Endothelial cell of umbilical vein (primary cell): ENCODE data around the gene LSM3. TPM values are rescaled to one million over a fixed set of nuclear protein-coding genes. Genes with fewer than 3 reads are reported as not detected.

ENCODE experiments used
- BruUV-seq: library from RNA; stranded (reverse); fragments of 400-500 nt; replicated peaks from 2 replicates; lab custom pipeline; 2021; lab: Mats Ljungman, UMichigan
- CTCF ChIA-PET: fragments of 300-600, 350-600 bp; sonication (Branson Sonifier 250); formaldehyde crosslinking; loops from one replicate; lab custom pipeline; 2021; ENCODE audit warnings: antibody characterized with exemption, inconsistent platforms; lab: Charles Lee
- POLR2A ChIA-PET: fragments of 300-600, 350-600 bp; sonication (Branson Sonifier 250); formaldehyde crosslinking; loops from one replicate; lab custom pipeline; 2021; ENCODE audit warnings: antibody characterized with exemption, inconsistent platforms; lab: Charles Lee
- DNase-seq: peaks from one replicate; pipeline ENCODE4 v3.0.0-alpha.2; 2011; ENCODE audit warnings: low read depth, low spot score
- FAIRE-seq: peaks from 2 replicates; lab custom pipeline; 2011; peaks lifted over from hg19 to GRCh38; lab: Jason Lieb, UNC
- H2AFZ ChIP-seq: 2 replicates; pipeline ENCODE4 v1.6.0; 2012; ENCODE audit warnings: low read depth, low read length, control low read depth, inconsistent platforms
- H3K27ac ChIP-seq: 2 replicates; pipeline ENCODE4 v1.5.1; 2011; ENCODE audit warnings: low read depth, mild to moderate bottlenecking, control low read depth, low read length, moderate library complexity; ENCODE audit not compliant: insufficient read depth
- H3K27me3 ChIP-seq, 2 experiments: 2 replicates each; pipeline versions ENCODE4 v1.6.0 to v1.6.1; 2011; ENCODE audit warnings: low read length in 2 of 2, mixed read lengths in 1 of 2; ENCODE audit not compliant: control insufficient read depth in 2 of 2, insufficient read depth in 2 of 2
- H3K36me3 ChIP-seq, 2 experiments: 2 replicates in 1 of 2; 3 replicates in 1 of 2; pipeline ENCODE4 v1.5.1; 2011; ENCODE audit warnings: low read length in 2 of 2, mild to moderate bottlenecking in 1 of 2, moderate library complexity in 1 of 2; ENCODE audit not compliant: control insufficient read depth in 2 of 2, insufficient read depth in 2 of 2; ENCODE audit errors: extremely low read depth in 1 of 2
- H3K4me1 ChIP-seq: 3 replicates; pipeline ENCODE4 v1.5.1; 2011; ENCODE audit warnings: mild to moderate bottlenecking, low read length; ENCODE audit not compliant: control insufficient read depth, insufficient read depth; ENCODE audit errors: extremely low read depth
- H3K4me2 ChIP-seq: 2 replicates; pipeline ENCODE4 v1.6.1; 2011; ENCODE audit warnings: low read length, control low read depth, mixed read lengths; ENCODE audit not compliant: insufficient read depth
- H3K4me3 ChIP-seq, 3 experiments: fragments of 200-600 bp in 1 of 3; sonication (generic), shearing (Covaris generic) in 1 of 3; replicated peaks in 1 of 3; 2 replicates each; pipeline ENCODE4 v1.5.1; 2011 to 2016; ENCODE audit warnings: control low read depth in 3 of 3, low read length in 3 of 3, mild to moderate bottlenecking in 2 of 3, inconsistent platforms in 1 of 3, low read depth in 1 of 3, moderate library complexity in 1 of 3; ENCODE audit not compliant: insufficient read depth in 1 of 3
- H3K79me2 ChIP-seq: 2 replicates; pipeline ENCODE4 v1.6.0; 2012; ENCODE audit warnings: low read length, inconsistent platforms; ENCODE audit not compliant: control insufficient read depth, insufficient read depth
- H3K9ac ChIP-seq: replicated peaks from 2 replicates; pipeline ENCODE3; 2011; ENCODE audit warnings: low read length, control low read depth; ENCODE audit not compliant: insufficient read depth; ENCODE audit errors: extremely low read depth
- H3K9me1 ChIP-seq: replicated peaks from 3 replicates; pipeline ENCODE4 v1.6.0; 2011; ENCODE audit warnings: mild to moderate bottlenecking, low read length; ENCODE audit not compliant: control insufficient read depth, insufficient read depth; ENCODE audit errors: extremely low read depth
- H3K9me3 ChIP-seq: replicated peaks from 2 replicates; pipeline ENCODE4 v1.5.1; 2012; ENCODE audit warnings: low read length, inconsistent platforms; ENCODE audit not compliant: control insufficient read depth, insufficient read depth
- H4K20me1 ChIP-seq: replicated peaks from 2 replicates; pipeline ENCODE3; 2011; ENCODE audit warnings: mild to moderate bottlenecking, low read length; ENCODE audit not compliant: control insufficient read depth, insufficient read depth; ENCODE audit errors: extremely low read depth
- CTCF ChIP-seq, 2 donors: IDR thresholded peaks; 1 replicate in 1 of 2; 2 replicates in 1 of 2; pipeline ENCODE4 v1.5.1; 2011; ENCODE audit warnings: low read length in 2 of 2, mild to moderate bottlenecking in 2 of 2, moderate library complexity in 2 of 2, control low read depth in 1 of 2, inconsistent platforms in 1 of 2, low read depth in 1 of 2; ENCODE audit not compliant: insufficient read depth in 1 of 2; ENCODE audit errors: extremely low read depth in 1 of 2
- EZH2 ChIP-seq: IDR thresholded peaks from 2 replicates; pipeline ENCODE4 v1.6.1; 2012; ENCODE audit warnings: borderline replicate concordance, low read depth, mild to moderate bottlenecking, moderate library complexity, low read length, inconsistent platforms; ENCODE audit not compliant: severe bottlenecking
- FOS ChIP-seq: IDR thresholded peaks from 2 replicates; pipeline ENCODE4 v1.6.1; 2011; ENCODE audit warnings: mild to moderate bottlenecking, low read length, moderate library complexity, borderline replicate concordance; ENCODE audit not compliant: insufficient read depth
- GATA2 ChIP-seq: IDR thresholded peaks from 2 replicates; pipeline ENCODE4 v1.7.0; 2011; ENCODE audit warnings: low read depth, mild to moderate bottlenecking, moderate library complexity, mixed read lengths, low read length; ENCODE audit not compliant: insufficient read length, insufficient read depth
- JUN ChIP-seq: IDR thresholded peaks from 2 replicates; pipeline ENCODE4 v1.6.1; 2011; ENCODE audit warnings: borderline replicate concordance, low read depth; ENCODE audit not compliant: insufficient read length, insufficient read depth
- MAX ChIP-seq: IDR thresholded peaks from 2 replicates; pipeline ENCODE4 v1.6.1; 2011; ENCODE audit not compliant: insufficient read depth, insufficient read length
- MYC ChIP-seq: IDR thresholded peaks from one replicate; pipeline ENCODE4 v1.6.1; 2011; ENCODE audit warnings: mild to moderate bottlenecking, low read depth, low read length
- POLR2A ChIP-seq: IDR thresholded peaks from 2 replicates; pipeline ENCODE4 v1.6.1; 2012; ENCODE audit warnings: low read depth, mild to moderate bottlenecking, control low read depth, low read length
- POLR2AphosphoS5 ChIP-seq: IDR thresholded peaks from 2 replicates; pipeline ENCODE4 v1.6.1; 2012; ENCODE audit warnings: low read depth, mild to moderate bottlenecking, control low read depth, low read length, moderate library complexity; ENCODE audit not compliant: insufficient read depth
- dilution Hi-C: fragments of 300-500 bp; cut with MboI; formaldehyde crosslinking; loops from one replicate; pipeline ENCODE4 v1.15.0; 2019; ENCODE audit warnings: low sequenced_read_pairs; ENCODE audit not compliant: extremely low pct_ligation_motif_present
- intact Hi-C: fragments of 100-400 bp; cut with micrococcal nuclease; formaldehyde crosslinking; loops from one replicate; pipeline ENCODE4 v1.10.0; 2022
- polyA plus RNA-seq, 4 experiments: library from polyadenylated mRNA; depleted of rRNA in 3 of 4; stranded (reverse) in 3 of 4; unstranded in 1 of 4; fragments of >200 nt; gene quantifications; 2 replicates each; pipeline versions ENCODE4 v1.2.1 to v1.2.3, GENCODE V29; 2011 to 2012; ENCODE audit warnings: missing spikeins in 1 of 4
- total RNA-seq: library from RNA; stranded (reverse); gene quantifications from 2 replicates; pipeline ENCODE4 v1.2.3, GENCODE V29; 2021

The LSM3 gene
- total and polyA plus RNA-seq, 2 donors (not counting 3 experiments of a cell fraction or from before 2014, with no cell fraction given): 4.4 to 13.0 TPM

- no TSS peak for BruUV-seq
- ChIA-PET CTCF (interaction anchor here (3.2 kb wide), 1 partner anchor 17 kb away, joined by 16 read pairs; no protein-coding TSS in a partner anchor), POLR2A (no interaction called here)
- FAIRE-seq (no peak), DNase-seq (no peak)
- H3K79me2 ChIP-seq: no peaks in the 10 kb centered on the region
- no peak overlapping the region for H3K4me2 ChIP-seq
- H3K9me3 ChIP-seq: no peaks in the 10 kb centered on the region
- H3K4me1 ChIP-seq: peaks cover 12% of the 10 kb centered on the region
- H3K27me3 ChIP-seq: peaks cover 0 to 2% of the 10 kb centered on the region in 2 experiments
- no peak for TF ChIP-seq POLR2AphosphoS5
- no peak overlapping the region for H2AFZ ChIP-seq
- H3K27ac ChIP-seq: no peak overlapping the region
- H3K4me3 ChIP-seq: no peak overlapping the region
- intact Hi-C loops: no loop called here
- no peaks in the 10 kb centered on the region for H3K36me3 ChIP-seq
- H3K9me1 ChIP-seq: no peaks in the 10 kb centered on the region
- no peak overlapping the region for H3K9ac ChIP-seq
- dilution Hi-C loops: no loop called here
- H4K20me1 ChIP-seq: no peaks in the 10 kb centered on the region
These were observed 42.3 kb downstream of the LSM3 start for GRCh38 chr3:14220933-14221332.

GRCh38 chr3:14221902-14222301, 43.3 kb downstream of the LSM3 start:
- no peaks in the 10 kb centered on the region for H3K36me3 ChIP-seq
- no peak overlapping the region for H3K4me2 ChIP-seq
- no peaks in the 10 kb centered on the region for H3K79me2 ChIP-seq
- H3K4me1 ChIP-seq: peaks cover 12% of the 10 kb centered on the region
- no peaks in the 10 kb centered on the region for H4K20me1 ChIP-seq
- ChIA-PET POLR2A (no interaction called here), CTCF (interaction anchor here (1.0 to 3.1 kb wide), 2 partner anchors 11 to 18 kb away, joined by 3 to 17 read pairs; no protein-coding TSS in a partner anchor)
- no peak overlapping the region for H3K4me3 ChIP-seq
- DNase-seq (no peak), FAIRE-seq (no peak)
- H3K9ac ChIP-seq: no peak overlapping the region
- intact Hi-C loops: no loop called here
- no peak overlapping the region for H3K27ac ChIP-seq
- H3K9me3 ChIP-seq: no peaks in the 10 kb centered on the region
- H2AFZ ChIP-seq: no peak overlapping the region
- dilution Hi-C loops: no loop called here
- no TSS peak for BruUV-seq
- H3K27me3 ChIP-seq: peaks cover 0 to 2% of the 10 kb centered on the region in 2 experiments
- no peaks in the 10 kb centered on the region for H3K9me1 ChIP-seq
- TF ChIP-seq GATA2 (no peak), MYC (no peak), POLR2AphosphoS5 (no peak), FOS (no peak), POLR2A (no peak), JUN (no peak), MAX (no peak), CTCF (IDR thresholded peaks at IDR 0.05; ENCODE audit: extremely low read depth in 1 of 2, insufficient read depth in 1 of 2, low read depth in 1 of 2, low read length in 2 of 2) (no peak), EZH2 (no peak)
